ENCODE measurements around the gene KRT32. TPM values are rescaled to one million over a fixed set of nuclear protein-coding genes. Genes with fewer than 3 reads are reported as not detected.

KRT32 gene
- total RNA-seq, 4 donors from 2014 or later, result 0.46 to 11.6 TPM; not detected in 2

- no peak for TF ChIP-seq POLR2A (IDR thresholded peaks at IDR 0.05)
- no peak for TF ChIP-seq CTCF (IDR thresholded peaks at IDR 0.05)
- WGBS, 2 donors, result 74 to 84% methylated on average over 3 of the region's 3 CpGs
- no peak for DNase-seq (ENCODE audit: low spot score in 2 of 2)
- intact Hi-C loops (cut with DNase I; ENCODE audit: low total_unique reads), result no loop called here
- no peak overlapping the region for H3K4me3 ChIP-seq (ENCODE audit: low read depth, poor library complexity, severe bottlenecking)
These were observed 51.3 kb downstream of the KRT32 start for GRCh38 chr17:41415833-41416335.

GRCh38 chr17:41415411-41415810 is 51.8 kb downstream of the KRT32 start:
- intact Hi-C loops (cut with DNase I; ENCODE audit: low total_unique reads), result no loop called here
- WGBS, 2 donors, result 67 to 79% methylated on average over 4 of the region's 4 CpGs

GRCh38 chr17:41413982-41414381 is 53.2 kb downstream of the KRT32 start:
- TF ChIP-seq POLR2A (IDR thresholded peaks at IDR 0.05), result no peak
- no peak for TF ChIP-seq CTCF (IDR thresholded peaks at IDR 0.05)
- no peak for DNase-seq (ENCODE audit: low spot score in 2 of 2)
- no peak overlapping the region for H3K4me3 ChIP-seq (ENCODE audit: low read depth, poor library complexity, severe bottlenecking)
- 88 to 91% methylated on average over 2 of the region's 2 CpGs for WGBS, 2 donors
- intact Hi-C loops (cut with DNase I; ENCODE audit: low total_unique reads), result no loop called here

More at GRCh38 chr17:41415411-41415810, 51.8 kb downstream of the KRT32 start:
- TF ChIP-seq POLR2A (IDR thresholded peaks at IDR 0.05) (no peak), CTCF (IDR thresholded peaks at IDR 0.05) (no peak)
- DNase-seq (ENCODE audit: low spot score in 2 of 2), result no peak
- no peak overlapping the region for H3K4me3 ChIP-seq (ENCODE audit: low read depth, poor library complexity, severe bottlenecking)

GRCh38 chr17:41413353-41413957 is 53.7 kb downstream of the KRT32 start:
- no peak for DNase-seq (ENCODE audit: low spot score in 2 of 2)

GRCh38 chr17:41411072-41411840 is 55.9 kb downstream of the KRT32 start:
- WGBS, 2 donors, result 91 to 92% methylated on average over 20 of the region's 20 CpGs
- TF ChIP-seq CTCF (IDR thresholded peaks at IDR 0.05), result no peak
- no peak for DNase-seq (ENCODE audit: low spot score in 2 of 2)
- intact Hi-C loops (cut with DNase I; ENCODE audit: low total_unique reads), result no loop called here
- no peak overlapping the region for H3K4me3 ChIP-seq (ENCODE audit: low read depth, poor library complexity, severe bottlenecking)

More at GRCh38 chr17:41413353-41413957, 53.7 kb downstream of the KRT32 start:
- intact Hi-C loops (cut with DNase I; ENCODE audit: low total_unique reads), result no loop called here
- WGBS, 2 donors, result 68 to 72% methylated on average over 5 of the region's 5 CpGs
- H3K4me3 ChIP-seq (ENCODE audit: low read depth, poor library complexity, severe bottlenecking), result no peak overlapping the region
- TF ChIP-seq POLR2A (IDR thresholded peaks at IDR 0.05), result no peak
- TF ChIP-seq CTCF (IDR thresholded peaks at IDR 0.05), result no peak

Small RNAs within 50 kb of the gene (microRNA-seq; reads per million reads assigned to microRNA genes)
- 11.5 to 17.6 reads per million in 2 donors for gene MIR6510 (ENCODE audit: borderline number of aligned reads in 1 of 2, borderline replicate concordance in 2 of 2)

Other genes with a start within 250 kb of the KRT32 start
- gene KRTAP9-2, start 240.7 kb downstream of the KRT32 start, total RNA-seq, result 100 to 1,000 TPM in 1 of 4 donors, 10 to 100 TPM in 1, not detected in 2; 18.1 to 183 TPM
- gene KRTAP9-3, start 234.9 kb downstream of the KRT32 start, total RNA-seq, result 100 to 1,000 TPM in 1 of 4 donors, 1 to 10 TPM in 1, under 1 TPM in 1, not detected in 1; 0.27 to 218 (median 8.7) TPM
- 100 to 1,000 TPM in 1 of 4 donors, under 1 TPM in 2, not detected in 1; 0.47 to 120 (median 0.97) TPM for gene KRTAP9-8, start 229.4 kb downstream of the KRT32 start, total RNA-seq
- 100 to 1,000 TPM in 1 of 4 donors, 1 to 10 TPM in 1, under 1 TPM in 1, not detected in 1; 0.37 to 177 (median 2.1) TPM for gene KRTAP9-4, start 217.7 kb downstream of the KRT32 start, total RNA-seq
- 10 to 100 TPM in 1 of 4 donors, 1 to 10 TPM in 1, not detected in 2; 2.1 to 94.5 TPM for gene KRTAP9-9, start 212.0 kb downstream of the KRT32 start, total RNA-seq
- gene KRTAP9-6, start 202.0 kb downstream of the KRT32 start, total RNA-seq, result under 1 TPM in 2 of 4 donors, not detected in 2; 0.38 to 0.62 TPM
- gene KRTAP9-7, start 191.7 kb downstream of the KRT32 start, total RNA-seq, result 10 to 100 TPM in 1 of 4 donors, under 1 TPM in 1, not detected in 2; 0.51 to 17.1 TPM
- 1 to 10 TPM in 1 of 4 donors, not detected in 3; 2.5 TPM for gene KRTAP29-1, start 164.5 kb downstream of the KRT32 start, total RNA-seq
- 1 to 10 TPM in 1 of 4 donors, not detected in 3; 5.9 TPM for gene KRTAP16-1, start 158.1 kb downstream of the KRT32 start, total RNA-seq
- 10 to 100 TPM in 1 of 4 donors, 1 to 10 TPM in 1, not detected in 2; 1.3 to 38.6 TPM for gene KRTAP17-1, start 151.7 kb downstream of the KRT32 start, total RNA-seq
- 10 to 100 TPM in 2 of 4 donors, under 1 TPM in 1, not detected in 1; 0.25 to 73.9 (median 11.0) TPM for gene KRT33A, start 116.6 kb downstream of the KRT32 start, total RNA-seq
- gene KRT33B, start 97.6 kb downstream of the KRT32 start, total RNA-seq, result 100 to 1,000 TPM in 1 of 4 donors, 1 to 10 TPM in 1, under 1 TPM in 1, not detected in 1; 0.25 to 117 (median 4.4) TPM
- 100 to 1,000 TPM in 1 of 4 donors, 10 to 100 TPM in 1, 1 to 10 TPM in 1, under 1 TPM in 1; 0.72 to 143 (median 6.3) TPM for gene KRT34, start 85.1 kb downstream of the KRT32 start, total RNA-seq
- 100 to 1,000 TPM in 1 of 4 donors, 10 to 100 TPM in 3; 15.9 to 197 (median 24.1) TPM for gene KRT31, start 69.8 kb downstream of the KRT32 start, total RNA-seq
- not detected for gene KRT37, start 42.8 kb downstream of the KRT32 start, total RNA-seq
- 1 to 10 TPM in 2 of 4 donors, not detected in 2; 1.3 to 1.8 TPM for gene KRT38, start 26.4 kb downstream of the KRT32 start, total RNA-seq
- under 1 TPM in 1 of 4 donors, not detected in 3; 0.84 TPM for gene KRT35, start 13.8 kb upstream of the KRT32 start, total RNA-seq
- under 1 TPM in 1 of 4 donors, not detected in 3; 0.97 TPM for gene KRT36, start 22.5 kb upstream of the KRT32 start, total RNA-seq
- gene KRT13, start 38.2 kb upstream of the KRT32 start, total RNA-seq, result under 1 TPM in 2 of 4 donors, not detected in 2; 0.19 to 0.46 TPM
- gene KRT15, start 51.5 kb upstream of the KRT32 start, total RNA-seq, result 1,000 to 10,000 TPM in 2 of 4 donors, 100 to 1,000 TPM in 2; 802 to 1,380 (median 1,140) TPM
- 100 to 1,000 TPM in 3 of 4 donors, 10 to 100 TPM in 1; 96.0 to 482 (median 285) TPM for gene KRT19, start 60.9 kb upstream of the KRT32 start, total RNA-seq
- 1 to 10 TPM in 1 of 4 donors, under 1 TPM in 2, not detected in 1; 0.47 to 1.6 (median 0.91) TPM for gene KRT9, start 104.7 kb upstream of the KRT32 start, total RNA-seq
- 1,000 to 10,000 TPM; 4,210 to 7,487 (median 6,656) TPM for gene KRT14, start 119.5 kb upstream of the KRT32 start, total RNA-seq
- 100 to 1,000 TPM in 1 of 4 donors, 10 to 100 TPM in 3; 79.2 to 447 (median 81.8) TPM for gene KRT16, start 145.4 kb upstream of the KRT32 start, total RNA-seq
- 1,000 to 10,000 TPM in 2 of 4 donors, 100 to 1,000 TPM in 2; 474 to 1,574 (median 971) TPM for gene KRT17, start 157.2 kb upstream of the KRT32 start, total RNA-seq
- gene EIF1, start 221.5 kb upstream of the KRT32 start, total RNA-seq, result 100 to 1,000 TPM; 211 to 299 (median 249) TPM
- gene GAST, start 244.9 kb upstream of the KRT32 start, total RNA-seq, result not detected

Data from lower leg skin (tissue), 4 donors.